ENCODE results near the gene AQR. TPM values are rescaled to one million over a fixed set of nuclear protein-coding genes. Genes with fewer than 3 reads are reported as not detected.

AQR gene
- total RNA-seq, 1 experiment from 2014 or later: 21.6 TPM

DNA sequence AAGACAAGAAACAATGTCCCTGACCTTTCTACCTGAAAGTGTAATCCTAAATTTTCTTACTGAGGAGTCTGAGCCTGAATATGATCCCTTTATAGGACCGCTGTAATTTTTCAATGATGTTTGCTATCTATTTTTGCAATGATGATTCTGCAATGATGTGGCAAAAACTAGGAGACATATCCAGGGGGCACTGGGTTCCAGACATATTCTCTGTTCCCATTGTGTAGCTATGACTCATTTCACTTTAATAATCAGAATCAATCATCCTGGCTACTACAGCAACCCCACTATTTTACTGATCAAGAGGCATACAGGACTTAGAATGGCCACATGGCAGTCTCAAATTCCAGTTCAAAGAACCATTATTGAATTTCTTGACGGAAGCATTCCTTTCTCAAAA, 85.9 kb downstream of the AQR start:
- no peak for DNase-seq (ENCODE audit: low read depth)

DNA sequence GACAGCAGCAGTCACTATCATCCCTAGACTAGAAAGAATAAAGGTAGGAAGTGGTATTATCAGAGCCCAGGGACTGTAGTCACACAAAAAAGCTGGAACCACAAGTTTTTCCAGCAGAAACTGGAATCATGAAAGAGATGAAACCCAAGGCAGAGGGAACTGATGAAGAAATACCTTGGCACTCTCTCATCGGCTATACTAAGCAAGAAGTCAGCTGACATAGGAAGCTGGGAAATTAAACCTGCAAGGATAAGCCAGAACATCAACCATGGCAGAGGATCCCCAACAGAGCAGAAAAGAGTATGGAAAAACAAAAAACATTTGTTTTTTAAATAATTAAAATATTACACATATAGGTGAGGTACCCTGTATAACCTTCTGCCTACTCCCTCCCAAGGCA, 86.5 kb downstream of the AQR start:
- DNase-seq (ENCODE audit: low read depth): no peak

DNA sequence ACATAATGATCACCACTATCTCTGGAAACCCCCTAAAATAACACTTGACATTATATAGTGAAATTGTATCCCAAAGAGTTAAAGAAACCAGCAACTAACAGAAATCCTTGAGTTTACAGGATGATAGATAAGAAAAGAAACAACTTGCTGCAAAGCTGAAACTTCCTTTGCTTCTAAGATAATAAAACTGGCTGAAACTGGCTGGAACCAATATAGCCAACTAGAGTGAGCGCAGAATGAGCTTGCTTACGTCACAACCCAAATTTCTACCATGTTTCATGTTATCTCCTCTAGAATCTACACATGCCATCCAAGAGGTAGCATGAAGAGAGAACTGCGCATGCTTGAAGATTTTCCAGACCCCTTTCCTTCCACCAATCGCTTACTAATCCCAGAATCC, 90.4 kb downstream of the AQR start:
- DNase-seq (ENCODE audit: low read depth): no peak

DNA sequence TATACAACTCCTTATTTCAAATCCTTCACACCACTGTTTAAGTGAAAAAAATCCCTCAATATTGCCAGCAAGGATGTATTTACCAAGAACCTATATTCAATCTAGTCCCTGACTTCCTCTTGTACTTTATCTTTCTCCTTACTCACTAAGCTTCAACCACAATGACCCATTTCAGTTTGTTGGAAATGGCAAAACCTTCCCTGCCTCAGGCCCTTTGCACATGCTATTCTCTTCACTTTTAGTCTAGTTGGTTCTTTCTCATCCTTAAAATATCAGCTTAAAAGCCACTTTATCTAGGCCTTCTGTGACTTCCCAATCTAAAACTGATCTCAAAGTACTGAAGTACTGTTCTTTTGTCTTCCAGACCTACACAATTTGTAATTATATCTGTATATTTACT, 92.9 kb downstream of the AQR start:
- no peak for DNase-seq (ENCODE audit: low read depth)

DNA sequence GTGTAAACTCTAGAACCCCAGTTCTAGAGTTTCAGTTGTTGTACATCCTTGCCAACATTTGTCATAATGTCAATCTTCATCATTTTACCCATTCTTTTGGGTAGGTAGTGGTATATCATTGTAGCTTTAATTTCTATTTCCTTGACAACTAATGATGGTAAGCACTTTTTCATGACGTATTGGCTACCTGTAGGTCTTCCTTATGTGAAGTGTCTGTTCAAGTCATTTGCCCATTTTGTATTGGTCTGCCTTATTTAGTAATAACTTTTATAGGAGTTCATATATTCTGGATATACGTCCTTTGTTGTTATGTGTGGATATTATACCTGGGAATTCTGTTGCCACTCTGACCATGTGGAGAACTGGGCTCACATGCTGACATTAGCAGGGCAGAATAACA, 100.4 kb downstream of the AQR start:
- DNase-seq (ENCODE audit: low read depth): no peak

DNA sequence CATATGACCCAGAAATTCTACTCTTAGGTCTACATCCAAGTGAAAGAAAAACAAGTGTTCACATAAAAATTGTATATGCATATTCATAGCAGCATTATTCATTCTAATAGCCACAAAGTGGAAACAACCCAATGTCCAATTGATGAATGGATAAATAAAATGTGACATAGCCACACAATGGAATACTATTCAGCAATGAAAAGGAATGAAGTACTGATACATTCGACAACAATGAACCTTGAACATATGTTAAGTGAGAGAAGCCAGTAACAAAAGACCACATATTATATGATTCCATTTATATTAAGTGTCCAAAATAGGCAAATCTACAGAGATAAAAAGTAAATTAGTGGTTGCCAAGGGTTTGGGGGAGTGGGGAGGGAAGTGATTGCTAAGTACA, 104.0 kb downstream of the AQR start:
- DNase-seq (ENCODE audit: low read depth): no peak

DNA sequence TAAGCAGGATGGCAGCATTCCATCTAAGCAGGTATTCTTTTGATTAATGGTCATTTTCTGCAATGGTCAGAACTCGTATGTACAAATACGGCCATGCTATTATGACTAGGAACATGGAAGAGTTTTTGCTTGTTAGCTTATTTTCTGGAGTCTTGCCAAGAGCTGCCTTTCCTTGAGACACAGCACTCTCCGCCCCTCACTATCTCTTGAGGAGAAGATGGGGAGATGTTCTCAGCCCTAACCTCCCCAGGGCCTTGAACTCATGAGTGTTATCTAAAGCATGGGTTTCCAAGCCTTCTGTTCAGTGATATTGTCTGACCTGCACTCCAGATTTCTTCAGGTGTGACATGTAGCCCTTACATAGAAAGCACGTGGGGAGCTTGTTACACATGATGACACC, 108.3 kb downstream of the AQR start:
- DNase-seq (ENCODE audit: low read depth): no peak

DNA sequence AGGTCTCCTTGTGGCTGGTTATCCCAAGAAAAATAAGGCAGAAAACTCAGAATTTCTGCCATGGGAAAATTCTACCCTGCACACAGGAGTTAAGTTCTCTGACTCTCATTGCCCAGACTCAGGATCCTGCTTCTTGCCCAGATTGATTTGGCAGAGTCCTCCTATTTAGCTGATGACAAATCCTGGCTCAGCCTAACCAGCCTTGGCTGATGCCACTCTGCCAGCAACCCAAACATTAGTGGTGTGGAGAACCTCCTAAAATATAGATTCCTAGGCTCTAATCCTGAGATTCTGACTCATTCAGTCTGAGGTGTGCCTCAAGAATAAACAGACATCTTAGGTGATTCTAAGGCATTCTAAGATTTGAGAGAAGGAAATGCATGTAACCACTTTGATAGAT, 113.6 kb downstream of the AQR start:
- peak; percentile 65 for DNase-seq (ENCODE audit: low read depth)

DNA sequence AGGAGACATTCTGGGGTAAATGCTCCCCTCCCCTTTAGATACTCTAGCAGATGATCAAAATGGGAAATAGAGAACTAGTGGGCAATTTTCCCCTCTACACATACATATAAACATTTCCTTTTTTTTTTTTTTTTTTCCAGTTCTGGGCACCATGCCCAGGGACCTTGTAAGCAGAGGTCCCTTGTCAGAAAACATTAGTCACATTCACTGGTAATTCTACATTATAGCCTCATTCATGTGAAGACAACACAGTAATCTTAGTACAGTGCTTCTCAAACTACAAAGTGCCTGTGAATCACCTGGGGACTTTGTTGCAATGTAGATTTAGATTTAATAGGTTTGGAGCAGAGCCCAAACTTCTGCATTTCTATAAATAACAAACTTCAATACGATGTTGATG, 114.1 kb downstream of the AQR start:
- peak; percentile 79 for DNase-seq (ENCODE audit: low read depth)

DNA sequence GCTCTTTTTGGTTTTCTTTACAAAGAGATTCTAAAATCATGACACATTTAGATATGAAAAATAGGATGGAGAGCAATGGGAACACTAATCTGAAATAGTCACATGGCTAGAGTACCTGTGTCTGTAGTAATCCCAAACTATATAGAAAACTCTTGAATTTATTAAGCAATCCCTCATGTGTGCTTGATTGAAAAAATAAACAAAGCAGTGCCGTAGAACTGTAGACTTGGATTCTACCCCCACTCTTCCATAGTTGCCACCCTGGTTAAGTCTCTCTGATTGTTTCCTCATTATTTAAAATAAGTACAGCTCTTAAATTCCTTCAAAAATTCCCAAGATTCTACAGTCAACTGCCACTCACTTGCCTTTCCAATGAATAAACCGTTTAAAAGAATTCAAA, 115.3 kb downstream of the AQR start:
- DNase-seq (ENCODE audit: low read depth): no peak

DNA sequence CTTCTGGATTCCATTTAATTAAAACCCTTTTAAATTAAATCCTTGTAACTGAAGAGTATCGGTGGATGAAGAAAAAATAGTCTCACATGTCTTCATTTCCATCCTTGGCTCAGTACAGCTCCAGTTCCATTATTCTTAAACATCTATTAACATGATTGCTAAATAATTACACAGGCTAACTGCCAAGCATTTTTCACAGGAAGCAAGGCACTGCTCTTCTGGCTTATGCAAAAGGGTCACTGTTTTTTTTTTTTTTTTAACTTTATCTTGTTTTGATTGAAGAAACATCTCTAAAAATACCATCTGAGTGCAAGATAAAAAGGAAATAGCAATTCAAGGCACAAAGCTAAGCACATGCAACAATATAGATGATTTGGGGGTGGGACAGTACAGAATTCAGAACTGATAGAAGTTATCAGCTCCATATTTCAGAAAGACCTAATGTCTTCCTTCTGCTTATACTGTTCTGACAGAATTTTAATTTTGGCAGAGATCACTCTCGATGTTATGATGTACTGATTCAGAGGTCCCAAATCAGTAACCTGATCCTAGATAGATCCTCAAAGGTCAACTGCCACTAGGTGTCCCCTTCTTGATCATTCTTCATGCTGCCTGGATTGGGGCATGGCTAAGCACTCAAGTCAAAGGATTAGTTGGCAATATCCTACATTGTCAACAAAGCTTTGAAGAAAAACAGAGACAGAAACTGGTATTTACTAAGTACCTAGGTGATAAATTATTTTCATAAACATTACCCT, 116.4 kb downstream of the AQR start:
- no peak for DNase-seq (ENCODE audit: low read depth)

DNA sequence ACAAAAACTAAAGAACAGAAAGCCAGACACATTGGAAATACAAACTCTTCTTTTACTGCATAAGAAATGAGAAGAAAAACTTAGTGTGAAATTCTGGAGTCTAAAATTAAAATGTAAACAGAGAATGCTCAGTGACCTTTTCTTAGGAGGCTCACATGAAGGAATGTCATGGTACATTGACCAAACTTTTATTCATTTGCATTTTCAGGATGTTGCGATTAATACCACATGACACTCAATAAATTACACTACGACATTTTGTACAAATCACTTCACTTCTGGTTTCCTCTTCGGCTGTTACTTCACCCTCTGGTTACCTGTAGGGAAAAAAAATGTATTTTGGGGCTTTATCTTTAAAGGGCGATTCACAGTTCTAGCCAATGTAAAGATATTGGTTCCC, 117.8 kb downstream of the AQR start:
- no peak for DNase-seq (ENCODE audit: low read depth)

DNA sequence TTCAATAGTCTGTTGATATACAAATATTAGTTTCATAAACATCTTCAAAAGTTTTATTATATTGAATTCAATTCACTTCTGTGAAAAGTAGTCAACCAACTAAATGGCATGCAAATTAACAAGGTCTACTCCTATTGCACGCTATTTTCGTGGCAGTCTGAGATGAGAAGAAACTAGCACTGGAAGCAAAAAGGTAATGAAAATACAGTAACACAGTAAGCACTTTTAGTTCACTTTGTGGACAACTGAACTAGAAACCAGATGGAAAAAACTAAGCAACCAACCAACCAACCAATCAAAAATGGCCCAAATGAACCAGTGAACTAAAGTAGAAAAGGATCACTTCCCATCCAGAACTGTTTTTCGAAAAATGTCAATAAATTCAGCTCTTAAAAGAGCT, 118.5 kb downstream of the AQR start:
- DNase-seq (ENCODE audit: low read depth): no peak

DNA sequence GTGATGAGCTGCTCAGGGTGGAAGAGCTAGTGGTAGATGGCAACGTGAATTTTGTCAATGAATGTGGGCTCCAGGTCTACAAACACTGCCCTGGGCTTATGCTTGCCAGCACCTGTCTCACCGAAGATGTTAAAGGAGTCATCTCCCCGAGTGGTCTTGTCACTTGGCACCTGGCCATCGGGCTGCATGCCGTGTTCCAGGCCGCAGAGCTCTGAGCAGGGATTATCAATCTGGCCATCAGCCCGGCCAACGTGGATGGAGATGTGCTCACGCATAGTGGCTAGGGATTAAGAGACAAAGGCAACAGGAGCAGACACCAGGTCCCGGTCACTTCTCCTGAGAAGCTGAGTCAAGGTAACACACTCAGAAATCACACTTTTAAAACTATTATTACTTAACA, 119.4 kb downstream of the AQR start:
- no peak for DNase-seq (ENCODE audit: low read depth)

DNA sequence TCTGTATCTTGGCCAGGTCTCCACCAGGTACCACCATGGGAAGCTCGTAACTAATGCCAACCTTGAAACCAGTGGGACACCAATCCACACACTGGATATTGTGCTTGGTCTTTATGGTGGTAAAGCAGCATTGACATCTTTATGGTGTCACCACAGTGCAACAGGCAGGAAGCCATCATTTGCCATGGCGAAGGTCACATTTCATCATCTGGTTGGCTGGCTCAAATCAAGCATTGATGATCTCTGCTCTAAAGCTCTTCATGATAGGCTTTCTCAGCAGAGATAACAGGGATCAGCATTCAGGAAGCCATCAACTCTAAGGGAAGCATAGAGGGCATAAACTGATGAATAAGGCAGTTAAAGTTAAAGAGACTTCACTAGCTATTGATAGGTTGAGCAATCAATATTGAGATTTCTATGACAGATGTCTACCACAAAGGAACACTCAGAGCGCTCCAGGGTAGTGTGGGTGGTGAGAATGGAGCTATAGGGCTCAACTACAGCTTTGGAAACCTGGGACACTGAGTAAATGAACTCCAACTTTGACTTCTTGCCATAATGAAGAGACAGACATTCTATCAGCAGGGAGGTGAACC, 120.1 kb downstream of the AQR start:
- no peak for DNase-seq (ENCODE audit: low read depth)

DNA sequence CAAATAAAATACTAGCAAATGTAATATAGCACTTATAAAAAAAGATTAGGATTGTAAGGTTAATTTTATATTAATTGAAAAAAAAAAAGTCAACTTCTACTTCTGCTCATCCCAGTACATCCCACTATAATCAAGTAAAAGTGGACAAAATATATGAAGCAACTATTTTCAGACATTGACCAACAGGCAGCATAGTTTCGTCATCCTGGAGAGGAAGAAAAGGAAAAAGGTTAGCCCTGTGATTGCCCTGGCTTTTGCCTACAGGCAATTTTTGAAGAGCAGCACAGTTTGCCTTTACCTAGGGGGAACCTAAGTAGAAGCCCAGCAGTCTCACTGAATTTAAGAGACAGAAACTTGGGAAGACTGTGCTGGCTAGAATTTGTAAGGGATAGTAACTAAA, 121.9 kb downstream of the AQR start:
- DNase-seq (ENCODE audit: low read depth): no peak

DNA sequence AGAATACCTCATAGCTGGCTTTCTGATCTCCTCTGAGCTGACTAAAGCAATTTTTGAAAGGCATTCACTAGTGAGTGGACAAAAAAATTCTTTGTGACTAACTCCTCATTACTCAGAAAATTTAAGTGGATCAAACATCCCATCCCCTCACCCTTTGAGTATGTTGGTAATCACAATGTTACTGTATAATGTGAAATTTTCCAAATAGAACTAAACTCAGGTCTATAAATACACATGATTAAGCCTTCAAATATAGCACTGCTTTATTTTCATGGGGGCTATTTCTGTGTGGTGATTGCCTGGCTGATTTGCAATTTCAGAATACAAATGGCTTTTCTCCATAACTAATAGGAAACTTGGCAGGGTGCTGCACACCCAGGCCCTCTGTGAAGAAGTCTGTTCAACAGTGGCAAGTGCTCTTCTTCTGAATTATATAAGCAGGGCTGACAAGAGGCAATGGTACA, 128.2 kb downstream of the AQR start:
- no peak for DNase-seq (ENCODE audit: low read depth)

DNA sequence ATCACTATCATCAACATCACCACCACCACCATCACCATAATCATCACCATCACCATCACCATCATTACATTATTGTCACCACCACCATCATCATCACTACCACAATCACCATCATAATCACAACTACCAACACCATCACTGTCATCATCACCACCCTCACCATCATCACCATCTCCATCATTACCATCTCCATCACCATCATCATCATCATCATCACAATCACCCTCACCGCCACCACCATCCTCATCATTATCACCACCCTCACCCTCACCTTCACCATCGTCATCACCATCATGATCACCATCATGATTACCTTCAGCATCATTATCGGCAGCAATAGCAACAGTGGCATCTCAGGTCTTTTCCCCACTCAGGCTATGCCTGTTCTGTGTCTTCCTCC, 131.3 kb downstream of the AQR start:
- no peak for DNase-seq (ENCODE audit: low read depth)

DNA sequence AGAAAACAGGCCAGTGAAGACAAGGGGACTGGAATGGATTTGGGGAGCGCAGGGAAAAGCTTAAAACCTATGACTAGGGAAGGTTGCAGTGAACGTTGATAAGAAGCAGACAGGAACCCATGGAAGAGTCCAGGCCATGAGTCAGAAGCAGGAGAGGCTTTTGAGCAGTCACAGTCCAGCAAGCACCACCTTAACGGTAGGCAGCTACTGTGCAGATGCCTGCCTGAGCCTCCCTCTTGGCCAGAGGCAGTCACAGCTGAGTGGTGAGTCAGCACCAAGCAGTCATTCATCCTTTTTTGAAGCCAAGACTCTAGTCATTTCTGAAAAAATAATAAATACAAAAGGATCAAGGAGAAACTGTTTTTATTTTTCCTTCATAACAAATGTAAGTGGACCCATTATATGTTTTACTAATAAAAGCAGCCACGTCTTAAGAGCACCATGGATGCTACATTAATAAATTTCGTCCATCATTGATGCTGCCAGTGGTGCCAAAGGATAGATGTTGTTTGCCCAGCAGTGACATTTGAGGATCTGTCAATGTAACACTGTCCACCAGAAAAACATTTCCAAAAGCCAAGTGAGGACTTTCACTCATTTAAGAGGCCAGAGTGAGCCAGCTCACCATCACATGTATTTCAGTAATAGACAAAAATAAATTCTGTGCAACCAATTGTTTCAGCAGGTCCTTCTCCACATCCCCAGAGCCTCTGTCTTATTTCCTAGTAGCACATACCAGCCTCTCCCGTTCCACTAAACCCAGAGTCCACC, 132.1 kb downstream of the AQR start:
- DNase-seq (ENCODE audit: low read depth): peak; percentile 92

DNA sequence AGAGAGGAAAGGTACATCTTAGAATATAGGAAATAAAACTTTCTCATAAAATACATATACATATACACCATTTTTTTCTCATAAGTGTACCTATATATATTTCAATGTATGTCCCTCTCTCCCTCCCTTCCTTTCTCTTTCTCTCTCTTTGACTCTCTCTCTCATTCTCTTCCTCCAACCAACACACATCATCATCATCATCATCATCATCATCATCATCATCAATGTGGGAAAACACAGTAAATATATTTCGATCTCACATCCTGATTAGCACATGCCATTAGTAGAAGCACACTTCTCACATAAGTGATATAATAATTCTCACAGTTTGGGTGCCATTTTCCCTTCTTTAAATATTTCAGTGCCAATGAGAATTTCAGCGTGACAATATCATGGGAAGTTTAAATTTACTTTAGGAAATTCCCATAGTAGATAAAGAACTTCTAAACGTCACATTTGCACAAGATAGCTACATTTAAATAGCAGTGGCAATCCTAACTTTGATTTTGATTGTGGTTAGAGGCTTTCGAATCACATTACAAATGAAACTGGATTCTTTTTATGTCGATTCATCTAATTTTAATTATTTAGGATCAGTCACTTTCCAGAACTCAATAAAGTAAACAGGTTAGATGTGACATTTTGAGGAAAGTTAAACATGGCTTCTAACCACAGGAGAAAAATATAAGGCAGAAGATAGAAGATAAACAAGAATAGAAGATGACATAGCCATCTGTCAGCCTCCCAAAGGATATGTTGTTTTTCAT, 141.2 kb downstream of the AQR start:
- no peak for DNase-seq (ENCODE audit: low read depth)

DNA sequence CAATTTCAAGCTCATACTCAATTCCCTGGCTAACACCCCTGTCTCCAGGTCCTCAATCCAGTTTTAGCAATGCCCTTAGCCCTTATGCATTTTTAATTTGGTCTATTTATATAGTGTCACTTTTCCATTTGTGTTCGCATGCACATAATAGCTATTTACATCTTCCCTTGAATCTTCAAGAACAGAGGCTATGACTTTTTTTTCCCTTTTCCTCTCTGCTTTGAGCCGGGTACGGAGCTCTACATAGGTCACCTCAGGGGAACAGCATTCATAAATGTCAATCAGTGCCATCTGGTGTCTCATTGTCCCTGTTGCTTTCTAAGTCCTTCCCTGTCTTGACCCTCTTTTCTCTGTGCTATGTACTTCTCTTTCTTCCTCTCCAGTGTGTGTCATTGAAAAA, 147.7 kb downstream of the AQR start:
- no peak for DNase-seq (ENCODE audit: low read depth)

DNA sequence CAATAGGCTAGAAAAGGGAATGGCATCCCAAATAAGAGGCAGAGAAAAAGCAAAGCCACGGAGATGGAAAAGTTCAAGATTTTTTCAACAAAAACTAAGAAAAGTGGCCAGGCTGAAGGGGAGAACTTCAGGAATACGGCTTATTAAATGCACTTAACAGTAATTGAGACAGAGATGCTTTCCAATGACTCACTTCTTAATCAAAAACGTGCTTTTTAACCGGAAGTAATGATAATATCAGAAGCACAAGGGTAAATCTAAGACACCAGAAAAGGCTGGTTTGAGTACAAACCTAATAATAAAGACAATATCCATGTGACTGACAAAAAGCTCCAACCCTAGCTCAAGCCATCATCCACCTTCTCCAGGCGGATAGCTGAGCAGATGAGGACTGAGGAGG, 149.4 kb downstream of the AQR start:
- no peak for DNase-seq (ENCODE audit: low read depth)

All from HT1080 (cell line).